ENCODE results near the gene MLEC. TPM values are rescaled to one million over a fixed set of nuclear protein-coding genes. Genes with fewer than 3 reads are reported as not detected.
A peak's percentile ranks its signal among the peaks of the same experiment; 100 is the strongest.

MLEC gene
- total RNA-seq, 6 donors from 2014 or later: 29.3 to 125 (median 71.2) TPM

GRCh38 chr12:120677765-120678473, 9.0 kb upstream of the MLEC start:
- Histone ChIP-seq H3K4me3 (no peak overlapping the region), H3K27me3 (no peaks in the 10 kb centered on the region), H3K9me3 (no peaks in the 10 kb centered on the region), H3K27ac (peak overlapping the region in 2 of 4 donors; percentile 65), H3K4me1 (peaks cover 0 to 12% (median 3%) of the 10 kb centered on the region in 4 donors), H3K36me3 (no peaks in the 10 kb centered on the region)
- ATAC-seq (ENCODE audit: low FRiP score in 2 of 2) (no peak), DNase-seq (no peak)
- 49 to 51% methylated on average over 7 of the region's 7 CpGs for WGBS, 2 donors
- TF ChIP-seq EP300 (IDR thresholded peaks at IDR 0.05) (no peak), POLR2AphosphoS5 (IDR thresholded peaks at IDR 0.05) (peak; percentile 26 to 59), POLR2A (IDR thresholded peaks at IDR 0.05) (no peak)
- TF ChIP-seq, protein P1, sequence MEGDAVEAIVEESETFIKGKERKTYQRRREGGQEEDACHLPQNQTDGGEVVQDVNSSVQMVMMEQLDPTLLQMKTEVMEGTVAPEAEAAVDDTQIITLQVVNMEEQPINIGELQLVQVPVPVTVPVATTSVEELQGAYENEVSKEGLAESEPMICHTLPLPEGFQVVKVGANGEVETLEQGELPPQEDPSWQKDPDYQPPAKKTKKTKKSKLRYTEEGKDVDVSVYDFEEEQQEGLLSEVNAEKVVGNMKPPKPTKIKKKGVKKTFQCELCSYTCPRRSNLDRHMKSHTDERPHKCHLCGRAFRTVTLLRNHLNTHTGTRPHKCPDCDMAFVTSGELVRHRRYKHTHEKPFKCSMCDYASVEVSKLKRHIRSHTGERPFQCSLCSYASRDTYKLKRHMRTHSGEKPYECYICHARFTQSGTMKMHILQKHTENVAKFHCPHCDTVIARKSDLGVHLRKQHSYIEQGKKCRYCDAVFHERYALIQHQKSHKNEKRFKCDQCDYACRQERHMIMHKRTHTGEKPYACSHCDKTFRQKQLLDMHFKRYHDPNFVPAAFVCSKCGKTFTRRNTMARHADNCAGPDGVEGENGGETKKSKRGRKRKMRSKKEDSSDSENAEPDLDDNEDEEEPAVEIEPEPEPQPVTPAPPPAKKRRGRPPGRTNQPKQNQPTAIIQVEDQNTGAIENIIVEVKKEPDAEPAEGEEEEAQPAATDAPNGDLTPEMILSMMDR (IDR thresholded peaks at IDR 0.05): no peak

GRCh38 chr12:120678572-120678971, 8.4 kb upstream of the MLEC start:
- no peak for DNase-seq
- H3K27ac ChIP-seq: peak overlapping the region in 1 of 4 donors; percentile 65
- 59 to 68% methylated on average over 8 of the region's 8 CpGs for WGBS, 2 donors

GRCh38 chr12:120680165-120680738, 6.7 kb upstream of the MLEC start:
- 42 to 46% methylated on average over 5 of the region's 5 CpGs for WGBS, 2 donors
- no peaks in the 10 kb centered on the region for H3K9me3 ChIP-seq
- H3K36me3 ChIP-seq: no peaks in the 10 kb centered on the region
- H3K4me1 ChIP-seq: peaks cover 0 to 12% (median 3%) of the 10 kb centered on the region in 4 donors
- ATAC-seq (ENCODE audit: low FRiP score in 2 of 2) (no peak), DNase-seq (no peak)
- no peak overlapping the region for H3K27ac ChIP-seq
- no peak overlapping the region for H3K4me3 ChIP-seq
- H3K27me3 ChIP-seq: no peaks in the 10 kb centered on the region
- TF ChIP-seq EP300 (IDR thresholded peaks at IDR 0.05) (no peak), POLR2A (IDR thresholded peaks at IDR 0.05) (no peak)
- TF ChIP-seq, protein P1 (IDR thresholded peaks at IDR 0.05): no peak

More at GRCh38 chr12:120678572-120678971, 8.4 kb upstream of the MLEC start:
- H3K9me3 ChIP-seq: no peaks in the 10 kb centered on the region
- H3K36me3 ChIP-seq: no peaks in the 10 kb centered on the region
- H3K4me3 ChIP-seq: no peak overlapping the region
- H3K27me3 ChIP-seq: no peaks in the 10 kb centered on the region
- TF ChIP-seq POLR2A (IDR thresholded peaks at IDR 0.05) (no peak), EP300 (IDR thresholded peaks at IDR 0.05) (no peak), POLR2AphosphoS5 (IDR thresholded peaks at IDR 0.05) (no peak)
- TF ChIP-seq, protein P1 (IDR thresholded peaks at IDR 0.05): no peak
- no peak for ATAC-seq (ENCODE audit: low FRiP score in 2 of 2)
- H3K4me1 ChIP-seq: peaks cover 0 to 12% (median 3%) of the 10 kb centered on the region in 4 donors

DNA sequence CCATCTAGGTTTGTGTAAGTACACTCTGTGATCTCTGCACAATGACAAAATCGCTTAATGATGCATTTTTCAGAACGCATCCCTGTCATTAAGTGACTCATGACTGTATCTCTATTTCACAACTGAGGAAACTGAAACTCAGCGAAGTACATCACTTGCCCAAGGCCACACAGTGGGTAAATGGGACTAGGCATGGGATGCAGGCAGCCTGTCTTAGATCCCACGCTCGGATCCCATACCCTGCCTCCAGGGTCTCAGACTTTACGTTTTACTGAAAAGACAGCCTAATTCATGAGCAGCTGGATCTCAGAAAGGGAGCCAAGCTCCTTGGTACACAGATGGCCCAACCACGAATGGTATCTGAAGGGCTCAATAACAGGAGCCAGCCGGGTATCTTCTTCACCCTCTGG, 2.4 kb upstream of the MLEC start:
- Histone ChIP-seq H3K36me3 (no peaks in the 10 kb centered on the region), H3K27me3 (no peaks in the 10 kb centered on the region), H3K4me3 (no peak overlapping the region), H3K4me1 (peaks cover 19 to 32% (median 25%) of the 10 kb centered on the region in 4 donors), H3K27ac (no peak overlapping the region), H3K9me3 (no peaks in the 10 kb centered on the region)
- DNase-seq: no peak
- ATAC-seq (ENCODE audit: low FRiP score in 2 of 2): no peak
- WGBS, 2 donors: 76 to 86% methylated on average over 8 of the region's 8 CpGs
- TF ChIP-seq POLR2AphosphoS5 (IDR thresholded peaks at IDR 0.05): peak in 1 of 2 donors; percentile 20
- TF ChIP-seq, protein P1 (IDR thresholded peaks at IDR 0.05): no peak
